ENCODE data around the gene CFAP43. TPM values are rescaled to one million over a fixed set of nuclear protein-coding genes. Genes with fewer than 3 reads are reported as not detected.

The CFAP43 gene
- total and polyA plus RNA-seq, 2 experiments from 2014 or later = 0.24 to 0.44 TPM

- TF ChIP-seq ZNF462 (CRISPR knock-in tag; IDR thresholded peaks at IDR 0.05) (no peak), CREB1 (CRISPR knock-in tag; IDR thresholded peaks at IDR 0.05; ENCODE audit: low read depth) (no peak), NANOG (IDR thresholded peaks at IDR 0.05; ENCODE audit: borderline replicate concordance) (no peak)
These were observed 2.8 kb upstream of the CFAP43 start (continued) for GRCh38 chr10:104234934-104235333.

- Histone ChIP-seq H3K36me3 (ENCODE audit: insufficient read depth) (no peaks in the 10 kb centered on the region), H4K20me1 (replicated peaks; ENCODE audit: insufficient read depth) (no peaks in the 10 kb centered on the region), H3K4me2 (no peak overlapping the region), H2AFZ (no peak overlapping the region), H3K27ac (ENCODE audit: low read depth) (no peak overlapping the region), H3K4me1 (ENCODE audit: insufficient read depth) (peaks cover 11% of the 10 kb centered on the region), H3F3A (replicated peaks; ENCODE audit: low read depth) (0 out of 2 replicates have a peak, but pooled peaks cover 3% of the 10 kb centered on the region), H3K9me2 (ENCODE audit: insufficient read depth) (no peaks in the 10 kb centered on the region), H3K27me3 (ENCODE audit: insufficient read depth) (no peaks in the 10 kb centered on the region), H3K79me2 (replicated peaks; ENCODE audit: insufficient read depth) (no peaks in the 10 kb centered on the region), H3K4me3 (no peak overlapping the region)
- peaks cover 12% of the 10 kb centered on the region; the same call in 2 of the 3 replicates for H3K36me3 Mint-ChIP-seq (ENCODE audit: low read depth)
- peak overlapping the region; percentile 51; the same call in 1 of the 3 replicates for H3K4me3 Mint-ChIP-seq
- H3K27ac Mint-ChIP-seq = no peak overlapping the region
- ATAC-seq (no peak), DNase-seq (ENCODE audit: low spot score) (no peak)
- no peaks in the 10 kb centered on the region for H3K27me3 Mint-ChIP-seq (ENCODE audit: insufficient read depth, low read depth, poor library complexity)
- H3K9me3 Mint-ChIP-seq = peaks cover 16% of the 10 kb centered on the region; the same call in 2 of the 3 replicates
- peaks cover 5% of the 10 kb centered on the region; the same call in 1 of the 3 replicates for H3K4me1 Mint-ChIP-seq
- TF ChIP-seq ZNF462 (CRISPR knock-in tag; IDR thresholded peaks at IDR 0.05) (no peak), ETS1 (IDR thresholded peaks at IDR 0.05) (no peak), CREB1 (CRISPR knock-in tag; IDR thresholded peaks at IDR 0.05; ENCODE audit: low read depth) (no peak), ZNF114 (CRISPR knock-in tag; IDR thresholded peaks at IDR 0.05) (no peak), ZNF331 (CRISPR knock-in tag; IDR thresholded peaks at IDR 0.05; ENCODE audit: low read depth) (no peak), EZH2phosphoT487 (IDR thresholded peaks at IDR 0.05; ENCODE audit: unreplicated experiment) (no peak)
These were observed 1.7 kb upstream of the CFAP43 start for GRCh38 chr10:104233817-104234216.

Measured in GM23338 (cell line).